HG03060 (cell line): ENCODE results near the gene MAMDC2.

Experiments
- ATAC-seq: cut with Tn5 transposase; IDR thresholded peaks from one replicate; pipeline ENCODE4 v1.9.1; 2021; ENCODE audit warnings: low read depth, moderate number of reproducible peaks; ENCODE audit not compliant: unreplicated experiment

Gene MAMDC2

DNA sequence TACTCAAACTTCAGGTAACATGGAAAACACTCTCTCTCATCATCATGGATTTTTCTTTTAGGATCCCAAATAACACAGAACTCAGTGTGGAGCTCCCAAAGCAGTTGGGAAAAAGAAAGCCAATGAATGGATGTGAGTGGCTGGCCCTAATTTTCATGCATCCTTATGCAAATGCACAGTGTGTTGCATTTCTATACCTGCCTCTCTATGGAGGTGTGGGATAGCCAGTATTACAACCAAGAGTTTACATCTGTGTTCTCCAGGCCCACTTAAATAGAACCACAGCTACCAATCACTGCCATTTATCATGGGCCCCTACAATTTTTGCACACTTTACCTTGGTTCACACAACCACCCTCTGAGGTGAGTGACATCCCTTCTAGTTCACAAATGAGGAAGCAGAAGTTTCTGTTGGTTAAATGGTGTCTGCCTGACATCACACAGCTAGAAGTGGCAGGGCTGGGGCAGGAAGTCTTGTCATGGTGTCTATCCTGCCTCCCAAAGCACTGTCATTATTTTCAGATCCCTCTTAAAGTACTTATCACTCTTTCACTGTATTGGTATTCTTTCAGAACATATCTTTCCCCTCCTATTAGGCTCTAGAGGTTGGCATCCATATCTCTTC, 17.3 kb downstream of the MAMDC2 start:
- ATAC-seq, result peak; percentile 90

DNA sequence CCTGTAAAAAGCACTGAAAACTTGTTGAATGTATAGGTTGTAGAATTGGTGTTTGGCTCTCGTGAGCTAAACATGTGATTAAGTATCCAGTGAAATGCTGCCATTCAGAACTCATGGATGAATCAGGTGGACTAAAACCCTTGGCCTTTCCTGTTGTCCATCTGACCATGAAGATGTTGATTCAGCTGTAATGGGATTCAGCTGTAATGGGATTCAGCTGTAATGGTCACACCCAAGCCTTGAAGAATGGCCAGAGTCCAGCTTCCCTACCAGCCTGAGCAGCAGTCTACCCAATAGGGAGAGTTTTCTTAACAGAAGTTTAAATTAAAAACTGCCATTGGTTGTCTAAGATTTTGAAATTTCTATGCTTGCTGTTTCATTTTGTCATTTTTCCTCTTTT, 18.1 kb downstream of the MAMDC2 start:
- ATAC-seq, result no peak

GRCh38 chr9:70064496-70064895, 20.8 kb downstream of the MAMDC2 start:
- ATAC-seq, result no peak

- no peak for ATAC-seq
Observed at GRCh38 chr9:70065572-70065971, 21.9 kb downstream of the MAMDC2 start.

DNA sequence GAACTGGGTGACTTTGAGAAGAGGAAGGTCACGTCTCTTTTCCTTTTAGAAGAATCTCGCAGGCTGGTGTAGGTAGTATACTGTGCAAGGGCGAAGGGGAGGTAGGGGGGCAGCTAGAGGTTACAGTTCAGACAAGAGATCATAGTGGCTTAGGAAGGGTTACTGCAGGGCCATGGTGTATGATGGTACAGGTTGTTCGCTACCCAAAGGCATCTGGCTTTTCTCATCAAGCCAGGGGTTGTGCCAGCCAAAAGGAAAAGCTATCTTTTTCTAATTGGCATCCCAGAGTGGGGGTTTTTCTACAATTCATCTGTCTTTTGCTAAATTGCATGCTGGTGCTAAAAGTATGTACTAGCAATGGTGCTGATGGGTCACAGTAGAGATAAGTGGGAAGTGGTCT, 22.8 kb downstream of the MAMDC2 start:
- no peak for ATAC-seq

- no peak for ATAC-seq
Observed at GRCh38 chr9:70066874-70067273, 23.2 kb downstream of the MAMDC2 start.

DNA sequence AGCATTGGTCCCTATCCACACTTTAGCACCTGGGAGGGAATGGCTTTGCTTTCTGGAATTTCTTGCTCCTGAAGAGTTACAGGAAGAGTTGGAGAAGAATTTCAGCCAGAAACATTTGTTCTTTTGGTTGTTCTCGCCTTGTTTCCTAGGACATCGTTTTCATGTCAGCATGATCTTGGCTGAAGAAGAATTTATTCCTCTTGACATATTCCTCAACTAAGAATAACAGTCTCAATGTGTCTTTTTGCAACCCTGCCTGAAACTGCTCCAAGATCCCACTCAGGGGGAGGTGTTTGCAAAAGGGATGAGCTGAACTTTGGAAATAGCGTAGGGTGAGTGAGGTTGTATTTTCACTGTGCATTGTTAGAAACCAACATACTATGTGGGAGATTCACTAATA, 26.1 kb downstream of the MAMDC2 start:
- ATAC-seq, result no peak

GRCh38 chr9:70073193-70073592, 29.5 kb downstream of the MAMDC2 start:
- ATAC-seq, result no peak

DNA sequence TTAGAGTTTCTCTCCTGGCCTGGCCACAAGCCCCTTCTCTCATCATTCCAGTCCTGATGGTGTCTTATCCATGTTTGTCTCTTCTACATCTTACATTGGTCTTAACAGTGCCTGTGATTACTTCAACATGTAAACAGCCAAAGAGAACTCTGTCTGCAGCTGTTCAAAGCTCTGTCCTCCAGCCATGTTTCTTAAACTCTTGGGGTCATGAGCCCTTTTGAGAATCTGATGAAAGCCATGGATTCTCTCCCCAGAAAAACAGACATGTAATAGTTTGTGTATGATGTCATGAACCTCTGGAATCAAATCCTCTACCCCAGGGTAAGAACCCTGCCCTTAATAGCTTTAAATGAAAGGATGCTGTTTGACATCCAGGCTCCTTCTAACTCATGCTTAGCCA, 30.1 kb downstream of the MAMDC2 start:
- ATAC-seq, result no peak

DNA sequence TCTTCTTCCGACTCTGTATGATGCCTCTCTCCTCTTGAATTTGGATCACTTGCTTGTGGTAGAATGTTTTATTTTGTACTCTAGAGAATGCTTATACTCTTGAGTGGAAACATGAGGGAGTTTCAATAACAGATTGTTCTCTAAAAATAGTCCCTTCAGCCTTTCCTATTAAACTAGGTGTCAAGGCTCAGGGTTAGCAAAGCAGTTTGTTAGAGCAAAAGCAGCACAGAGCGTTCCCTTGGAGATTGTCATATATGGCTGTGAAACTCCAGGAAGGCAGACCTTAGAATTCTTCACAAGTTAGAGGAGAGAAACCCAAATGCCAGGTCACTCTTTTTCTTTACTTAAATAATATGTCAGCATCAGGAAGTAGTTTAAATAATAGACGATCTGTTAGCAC, 33.0 kb downstream of the MAMDC2 start:
- ATAC-seq, result no peak

- ATAC-seq, result no peak
Observed at GRCh38 chr9:70079417-70080037, 35.9 kb downstream of the MAMDC2 start.

- ATAC-seq, result no peak
Observed at GRCh38 chr9:70080481-70081119, 37.0 kb downstream of the MAMDC2 start.

- no peak for ATAC-seq
Observed at GRCh38 chr9:70081120-70081495, 37.5 kb downstream of the MAMDC2 start.

DNA sequence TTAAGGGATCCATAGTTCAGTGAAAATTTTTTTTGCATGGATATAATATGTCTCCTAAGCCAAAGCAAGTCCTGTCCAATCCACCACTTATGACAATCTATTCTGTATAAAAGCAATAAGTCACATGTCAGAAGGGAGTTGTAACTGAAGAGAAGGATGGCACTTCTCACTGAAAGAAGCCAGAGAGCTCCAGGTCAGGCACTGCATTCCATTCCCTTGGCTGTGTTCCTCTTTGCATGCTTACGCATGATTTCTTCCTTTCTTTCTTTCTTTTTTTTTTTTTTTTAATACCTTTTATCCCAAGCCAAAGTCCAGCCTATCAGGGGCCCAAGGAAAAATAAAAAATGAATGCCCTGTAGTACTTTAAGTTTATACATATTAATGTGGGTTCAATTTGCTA, 39.8 kb downstream of the MAMDC2 start:
- no peak for ATAC-seq

GRCh38 chr9:70085241-70085640, 41.6 kb downstream of the MAMDC2 start:
- no peak for ATAC-seq

GRCh38 chr9:70091103-70091502, 47.5 kb downstream of the MAMDC2 start:
- ATAC-seq, result no peak

- ATAC-seq, result no peak
Observed at GRCh38 chr9:70091572-70091971, 47.9 kb downstream of the MAMDC2 start.

- no peak for ATAC-seq
Observed at GRCh38 chr9:70092190-70092589, 48.5 kb downstream of the MAMDC2 start.

- ATAC-seq, result no peak
Observed at GRCh38 chr9:70093095-70093494, 49.4 kb downstream of the MAMDC2 start.

GRCh38 chr9:70093944-70094343, 50.3 kb downstream of the MAMDC2 start:
- no peak for ATAC-seq

DNA sequence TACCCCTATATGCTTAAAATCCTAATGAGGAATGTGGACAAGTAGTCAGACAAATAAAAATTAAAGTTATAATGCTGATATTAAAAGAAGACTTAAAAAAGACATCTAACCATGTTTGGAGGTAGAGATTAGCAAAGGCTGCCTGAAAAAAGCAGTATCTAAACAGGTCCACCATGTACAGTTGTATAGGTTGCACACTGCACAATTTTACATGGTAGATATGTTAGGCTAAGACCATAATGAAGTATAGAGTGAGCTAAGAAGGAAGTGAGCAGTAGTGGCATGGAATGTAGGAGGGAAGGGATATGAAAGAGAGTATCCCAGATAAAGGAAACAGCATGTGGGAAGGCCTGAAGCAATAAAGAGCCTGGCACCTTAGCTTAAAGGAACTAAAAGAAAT, 51.1 kb downstream of the MAMDC2 start:
- ATAC-seq, result no peak

DNA sequence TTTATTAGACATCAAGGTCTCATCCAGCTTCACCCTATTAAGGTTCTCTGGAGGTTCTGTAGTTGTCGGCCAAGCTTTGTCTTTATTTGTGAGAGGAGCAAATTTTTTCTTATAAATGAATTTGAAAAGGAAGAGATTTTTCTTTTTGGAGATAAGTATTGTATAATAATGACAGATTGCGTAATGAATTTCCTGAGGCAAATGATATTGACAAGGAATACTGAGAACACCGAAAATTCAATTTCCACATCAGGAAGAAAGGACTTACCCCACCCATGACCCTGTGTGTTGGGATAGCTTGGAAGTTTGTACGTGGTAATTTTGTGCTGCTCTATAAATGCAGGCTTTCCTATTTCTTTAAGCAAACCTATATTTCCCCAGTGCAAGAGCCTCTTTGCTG, 53.5 kb downstream of the MAMDC2 start:
- ATAC-seq, result no peak
